GM18868 (cell line): ENCODE results near the gene MATN1.

ENCODE experiments used
- ATAC-seq: cut with Tn5 transposase; IDR thresholded peaks from one replicate; pipeline ENCODE4 v1.9.1; 2021; ENCODE audit warnings: mild to moderate bottlenecking, moderate library complexity; ENCODE audit not compliant: unreplicated experiment

Gene MATN1

GRCh38 chr1:30684881-30685795 lies 38.2 kb downstream of the MATN1 start:
- no peak for ATAC-seq

- ATAC-seq, result no peak
Measured at GRCh38 chr1:30684259-30684658, 39.1 kb downstream of the MATN1 start.

- ATAC-seq, result no peak
Measured at GRCh38 chr1:30683699-30684098, 39.7 kb downstream of the MATN1 start.

- ATAC-seq, result no peak
Measured at GRCh38 chr1:30682396-30683275, 40.7 kb downstream of the MATN1 start.

- no peak for ATAC-seq
Measured at GRCh38 chr1:30681782-30682181, 41.6 kb downstream of the MATN1 start.

GRCh38 chr1:30680879-30681278 lies 42.5 kb downstream of the MATN1 start:
- no peak for ATAC-seq

- ATAC-seq, result no peak
Measured at GRCh38 chr1:30680429-30680828, 43.0 kb downstream of the MATN1 start.

- ATAC-seq, result no peak
Measured at GRCh38 chr1:30679976-30680305, 43.4 kb downstream of the MATN1 start.

- ATAC-seq, result no peak
Measured at GRCh38 chr1:30679201-30679975, 44.0 kb downstream of the MATN1 start.

GRCh38 chr1:30678209-30678608 lies 45.2 kb downstream of the MATN1 start:
- no peak for ATAC-seq

- no peak for ATAC-seq
Measured at GRCh38 chr1:30677471-30677870, 45.9 kb downstream of the MATN1 start.

- ATAC-seq, result no peak
Measured at GRCh38 chr1:30675761-30676160, 47.6 kb downstream of the MATN1 start.

- no peak for ATAC-seq
Measured at GRCh38 chr1:30675289-30675688, 48.1 kb downstream of the MATN1 start.

GRCh38 chr1:30673395-30673794 lies 50.0 kb downstream of the MATN1 start:
- no peak for ATAC-seq

GRCh38 chr1:30672661-30673060 lies 50.7 kb downstream of the MATN1 start:
- ATAC-seq, result no peak

GRCh38 chr1:30670240-30671060 lies 52.9 kb downstream of the MATN1 start:
- no peak for ATAC-seq

- no peak for ATAC-seq
Measured at GRCh38 chr1:30668546-30669327, 54.6 kb downstream of the MATN1 start.

- no peak for ATAC-seq
Measured at GRCh38 chr1:30668024-30668423, 55.4 kb downstream of the MATN1 start.

GRCh38 chr1:30666756-30667273 lies 56.6 kb downstream of the MATN1 start:
- no peak for ATAC-seq
